Measurements from ENCODE around the gene YWHAB.

The YWHAB gene

DNA sequence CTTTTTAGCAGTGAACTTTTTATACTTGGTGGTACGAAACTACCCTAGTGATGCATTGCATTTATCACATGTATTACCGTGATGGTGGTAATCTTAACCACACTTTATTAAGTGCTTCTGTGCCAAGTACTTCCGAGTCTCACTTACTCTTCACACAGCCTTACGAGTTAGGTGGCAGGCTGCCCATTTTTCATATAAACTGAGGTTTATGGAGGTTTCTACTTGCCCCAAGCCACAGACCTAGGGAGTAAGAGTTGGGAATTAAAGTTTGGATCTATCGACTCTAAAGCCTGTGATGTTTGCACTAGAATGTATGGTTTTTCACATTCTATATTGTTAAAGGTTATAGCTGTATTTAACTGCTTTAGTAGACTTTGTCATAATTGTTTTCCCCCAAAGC, 18.9 kb downstream of the YWHAB start:
- DNase-seq (ENCODE audit: low spot score), result no peak
- TF ChIP-seq, protein P1, sequence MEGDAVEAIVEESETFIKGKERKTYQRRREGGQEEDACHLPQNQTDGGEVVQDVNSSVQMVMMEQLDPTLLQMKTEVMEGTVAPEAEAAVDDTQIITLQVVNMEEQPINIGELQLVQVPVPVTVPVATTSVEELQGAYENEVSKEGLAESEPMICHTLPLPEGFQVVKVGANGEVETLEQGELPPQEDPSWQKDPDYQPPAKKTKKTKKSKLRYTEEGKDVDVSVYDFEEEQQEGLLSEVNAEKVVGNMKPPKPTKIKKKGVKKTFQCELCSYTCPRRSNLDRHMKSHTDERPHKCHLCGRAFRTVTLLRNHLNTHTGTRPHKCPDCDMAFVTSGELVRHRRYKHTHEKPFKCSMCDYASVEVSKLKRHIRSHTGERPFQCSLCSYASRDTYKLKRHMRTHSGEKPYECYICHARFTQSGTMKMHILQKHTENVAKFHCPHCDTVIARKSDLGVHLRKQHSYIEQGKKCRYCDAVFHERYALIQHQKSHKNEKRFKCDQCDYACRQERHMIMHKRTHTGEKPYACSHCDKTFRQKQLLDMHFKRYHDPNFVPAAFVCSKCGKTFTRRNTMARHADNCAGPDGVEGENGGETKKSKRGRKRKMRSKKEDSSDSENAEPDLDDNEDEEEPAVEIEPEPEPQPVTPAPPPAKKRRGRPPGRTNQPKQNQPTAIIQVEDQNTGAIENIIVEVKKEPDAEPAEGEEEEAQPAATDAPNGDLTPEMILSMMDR (IDR thresholded peaks at IDR 0.05; ENCODE audit: extremely low read depth, missing control alignments), result no peak

DNA sequence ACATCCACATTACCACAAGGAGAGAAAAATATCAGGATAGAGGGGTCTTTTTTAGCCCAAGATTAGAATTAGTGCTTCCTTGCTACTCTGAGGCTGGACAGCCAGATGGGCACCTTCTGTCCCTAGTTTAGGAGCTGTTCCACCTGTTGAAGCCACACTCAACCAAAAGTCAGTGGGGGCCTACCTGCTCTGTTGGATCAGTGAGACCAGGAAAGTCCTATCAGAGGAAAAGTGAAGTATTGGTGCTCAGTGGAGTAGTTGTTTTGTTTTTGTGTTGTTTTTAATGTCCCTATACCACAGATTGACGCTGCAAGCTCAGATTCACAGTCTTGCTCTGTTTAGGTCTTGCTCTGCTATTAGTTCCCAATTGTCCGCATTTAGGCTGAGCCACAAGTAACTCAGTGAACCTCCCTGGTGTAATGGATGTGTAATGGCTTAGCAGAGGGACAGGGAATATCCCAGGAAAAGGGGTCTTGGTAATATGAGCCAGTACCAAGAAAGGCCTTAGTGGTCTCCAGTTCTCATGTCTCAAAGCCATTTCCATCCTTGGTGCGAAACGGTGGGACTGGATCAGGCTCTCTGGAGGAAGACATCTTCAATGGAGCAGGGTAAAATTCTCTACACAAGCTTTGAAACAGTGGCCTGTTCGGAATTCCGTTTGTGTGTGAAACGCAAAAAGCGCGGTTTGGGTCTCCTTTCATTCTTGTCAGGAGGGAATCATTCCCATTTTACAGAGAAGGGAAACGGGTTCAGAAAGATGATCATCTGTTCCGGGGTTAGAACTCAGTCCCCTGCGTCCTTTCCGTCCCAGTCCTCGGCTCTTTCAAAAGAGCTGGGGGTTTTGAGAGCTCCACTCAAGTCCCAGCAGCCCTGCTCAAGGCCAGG, 23.7 kb downstream of the YWHAB start:
- no peak for DNase-seq (ENCODE audit: low spot score)
- TF ChIP-seq, protein P1 (IDR thresholded peaks at IDR 0.05; ENCODE audit: extremely low read depth, missing control alignments), result no peak

DNA sequence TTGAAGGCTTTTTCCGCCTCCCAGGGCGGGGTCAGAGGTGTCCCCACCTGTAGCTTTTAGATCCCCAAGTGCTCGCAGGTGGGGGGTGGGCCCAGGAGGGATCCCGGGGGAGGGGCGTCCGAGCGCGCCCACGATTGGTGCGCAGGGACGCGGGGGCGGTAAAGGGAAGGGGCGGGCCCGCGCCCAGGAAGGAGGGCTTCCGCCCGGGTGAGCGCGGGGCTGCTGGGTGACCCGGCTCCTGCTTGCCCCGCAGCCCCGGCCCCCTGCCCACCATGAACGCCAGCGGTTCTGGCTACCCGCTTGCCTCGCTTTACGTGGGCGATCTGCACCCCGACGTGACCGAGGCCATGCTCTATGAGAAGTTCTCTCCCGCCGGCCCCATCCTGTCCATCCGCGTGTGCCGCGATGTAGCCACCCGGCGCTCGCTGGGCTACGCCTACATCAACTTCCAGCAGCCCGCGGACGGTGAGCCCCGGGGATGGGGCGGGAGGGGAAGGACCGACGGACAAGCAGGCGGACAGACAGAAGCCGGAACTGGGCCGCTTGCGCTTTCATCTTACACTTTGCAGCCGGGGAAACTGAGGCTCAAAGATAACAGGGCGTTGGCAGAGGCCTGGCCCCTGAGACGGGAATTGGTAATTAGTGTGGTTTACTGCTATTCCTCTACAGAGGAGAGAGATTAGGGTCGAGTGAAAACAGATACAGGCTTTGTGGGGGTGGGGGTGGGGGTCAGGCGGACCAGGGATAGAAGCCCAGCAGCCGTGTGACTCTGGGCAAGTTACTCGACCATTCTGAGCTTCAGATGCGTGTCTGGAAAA, 24.6 kb downstream of the YWHAB start, which contains the start of gene PABPC1L:
Gene PABPC1L (plus strand): TSS at position 189 of the 818 bp plus-strand sequence. CDS start 84 bp downstream, at position 273.
- DNase-seq (ENCODE audit: low spot score), result peak; percentile 92
- TF ChIP-seq, protein P1 (IDR thresholded peaks at IDR 0.05; ENCODE audit: extremely low read depth, missing control alignments), result no peak

DNA sequence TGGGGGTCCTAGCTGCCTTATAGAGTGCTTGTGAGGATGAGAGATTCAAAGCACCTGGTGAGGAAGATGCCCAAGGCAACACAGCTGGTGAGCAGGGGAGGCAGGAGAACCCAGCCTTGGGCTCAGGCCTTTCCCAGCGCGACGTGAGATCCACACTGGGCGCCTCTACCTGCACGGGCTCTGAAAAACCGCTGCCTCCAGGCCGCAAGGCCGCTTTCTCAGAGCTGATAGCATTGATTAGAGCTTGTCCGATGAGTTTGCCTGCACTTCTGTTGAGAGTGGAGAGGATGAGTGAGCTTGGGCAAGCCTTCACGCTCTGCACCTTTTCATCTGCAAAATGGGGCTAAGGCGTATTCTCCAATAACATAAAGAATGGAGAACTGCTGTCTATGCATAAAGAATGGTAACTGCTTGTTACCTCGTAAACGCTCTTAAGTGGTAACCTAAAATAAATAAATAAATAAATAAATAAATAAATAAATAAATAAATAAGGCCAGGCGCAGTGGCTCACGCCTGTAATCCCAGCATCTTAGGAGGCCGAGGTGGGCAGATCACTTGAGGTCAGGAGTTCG, 25.3 kb downstream of the YWHAB start:
- TF ChIP-seq, protein P1 (IDR thresholded peaks at IDR 0.05; ENCODE audit: extremely low read depth, missing control alignments), result no peak
- no peak for DNase-seq (ENCODE audit: low spot score)

DNA sequence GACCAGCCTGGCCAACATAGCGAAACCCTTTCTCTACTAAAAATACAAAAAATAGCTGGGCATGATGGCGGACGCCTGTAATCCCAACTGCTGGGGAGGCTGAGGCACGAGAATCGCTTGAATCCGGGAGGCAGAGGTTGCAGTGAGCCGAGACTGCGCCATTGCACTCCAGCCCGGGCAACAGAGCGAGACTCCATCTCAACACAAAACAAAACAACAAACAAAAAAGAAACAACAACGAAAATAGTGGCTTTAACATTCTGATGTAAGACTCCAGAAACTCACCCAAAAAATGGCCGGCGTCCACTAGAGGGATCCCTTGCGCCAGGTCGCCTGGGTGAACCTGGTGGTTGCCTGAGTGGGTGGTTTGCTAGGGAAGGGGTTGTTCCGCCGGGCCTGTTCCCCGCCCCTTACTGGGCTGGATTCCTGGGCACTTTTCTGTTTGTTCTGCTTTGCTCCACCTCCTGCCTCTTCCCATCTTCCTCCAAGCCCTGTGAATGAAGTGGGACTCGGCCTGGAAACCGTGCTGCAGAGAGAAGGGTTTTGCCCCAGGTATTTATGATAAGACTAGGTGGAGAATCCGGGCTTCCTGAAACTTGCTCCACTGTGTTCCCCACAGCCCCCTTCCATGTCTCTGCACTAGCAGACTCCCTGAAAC, 25.9 kb downstream of the YWHAB start:
- peak; percentile 83 for DNase-seq (ENCODE audit: low spot score)
- TF ChIP-seq, protein P1 (IDR thresholded peaks at IDR 0.05; ENCODE audit: extremely low read depth, missing control alignments), result peak; percentile 74

DNA sequence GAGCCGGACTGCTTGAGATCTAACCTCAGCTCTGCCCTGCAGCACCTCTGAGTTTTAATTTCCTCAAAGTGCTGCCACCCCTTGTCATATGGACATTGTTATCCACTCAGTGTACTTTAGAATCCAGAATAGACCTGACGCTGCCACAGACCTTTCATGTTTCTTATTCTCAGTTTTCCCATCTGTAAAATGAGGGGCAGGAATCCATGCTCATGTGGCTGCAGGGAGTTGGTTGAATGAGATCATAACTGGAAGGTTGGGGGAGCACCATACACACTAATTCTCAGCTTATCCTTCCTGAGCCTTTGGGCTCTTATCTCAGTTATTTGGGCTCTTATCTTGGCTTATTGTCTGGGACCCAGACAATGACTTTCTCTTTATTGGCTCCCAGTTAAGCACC, 26.7 kb downstream of the YWHAB start:
- TF ChIP-seq, protein P1 (IDR thresholded peaks at IDR 0.05; ENCODE audit: extremely low read depth, missing control alignments), result no peak
- no peak for DNase-seq (ENCODE audit: low spot score)

Measured in GM20000 (cell line).